Measurements from ENCODE around the gene MYL12B.
"Not testable (repeated sequence)": the region's sequence is repeated elsewhere in the genome, so short reads cannot be mapped to it uniquely, and the experiment has no call there.

Gene MYL12B

GRCh38 chr18:3297025-3297984, 35.4 kb downstream of the MYL12B start:
- DNase-seq (ENCODE audit: low read depth) = peak; percentile 71

DNA sequence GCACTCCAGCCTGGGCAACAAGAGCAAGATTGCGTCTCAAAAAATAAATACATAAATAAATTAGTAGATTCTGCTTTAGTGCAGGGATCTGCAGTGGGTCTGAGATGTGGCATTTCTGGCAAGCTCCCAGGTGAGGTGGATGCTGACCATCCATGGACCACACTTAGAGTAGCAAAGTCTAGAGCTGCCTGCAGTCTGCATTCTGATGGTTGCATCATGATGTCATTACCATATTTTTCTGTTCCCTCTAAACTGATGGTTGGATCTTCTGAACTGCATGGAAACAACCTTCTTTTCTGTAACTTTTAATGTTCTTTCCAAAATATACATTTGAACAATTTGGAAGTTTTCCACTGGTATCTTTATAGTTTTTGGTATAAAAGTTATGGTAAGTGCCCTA, 42.9 kb downstream of the MYL12B start:
- DNase-seq (ENCODE audit: low read depth) = no peak

DNA sequence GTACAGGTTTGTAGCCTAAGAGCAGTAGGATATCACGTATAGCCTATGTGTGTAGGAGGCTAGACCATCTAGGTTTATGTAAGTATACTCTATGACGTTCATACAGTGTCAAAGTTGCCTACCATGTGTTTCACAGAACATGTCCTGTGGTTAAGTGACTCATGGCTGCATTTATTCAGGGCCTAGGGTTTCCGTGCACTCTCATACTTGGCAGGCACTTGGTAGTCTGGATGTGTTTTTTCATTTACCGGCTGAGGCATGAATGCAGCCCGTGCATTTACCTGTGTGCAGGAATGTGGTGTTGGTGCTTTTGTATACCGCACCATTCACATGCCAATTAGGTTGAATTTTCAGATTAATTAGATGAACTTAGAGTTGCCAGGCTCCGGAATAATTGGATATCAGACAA, 43.4 kb downstream of the MYL12B start:
- no peak for DNase-seq (ENCODE audit: low read depth)

DNA sequence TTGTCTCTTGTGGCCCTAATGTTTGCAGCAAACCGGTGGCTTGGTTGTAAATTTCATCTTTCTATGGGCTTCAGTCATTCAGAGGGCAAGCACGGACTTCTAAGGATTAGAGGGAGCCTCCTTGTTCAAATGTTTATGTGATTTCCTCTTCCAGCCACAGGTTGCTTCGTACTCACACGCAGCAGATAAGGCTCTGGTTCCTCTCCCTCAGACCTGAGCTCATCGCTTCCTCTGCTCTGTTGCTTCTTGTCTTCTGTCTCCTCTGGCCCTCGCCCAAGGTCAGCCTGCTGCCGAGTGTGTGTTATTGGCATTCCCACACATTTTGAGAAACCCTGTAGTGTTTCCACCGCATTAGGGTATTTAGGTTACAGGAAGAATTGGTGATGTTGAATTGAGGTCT, 44.0 kb downstream of the MYL12B start:
- DNase-seq (ENCODE audit: low read depth) = no peak

DNA sequence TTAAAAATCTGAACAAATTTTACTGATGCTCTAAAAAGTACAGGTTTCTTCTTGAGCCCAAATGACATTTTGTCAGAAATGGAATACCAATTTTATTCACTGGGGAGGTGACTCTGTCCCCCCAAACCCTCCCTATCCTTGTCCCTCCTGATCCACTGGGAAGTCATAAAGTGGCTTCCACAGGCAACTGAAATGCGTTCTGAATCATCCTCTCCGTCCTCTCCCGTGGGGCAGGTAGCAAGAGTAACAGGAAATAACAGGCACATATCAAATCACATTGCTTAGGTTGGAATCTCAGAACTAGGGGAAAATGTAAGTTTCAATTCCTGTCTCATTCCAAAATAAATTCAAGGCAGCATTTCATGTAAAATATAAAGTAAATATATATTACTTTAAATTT, 44.5 kb downstream of the MYL12B start:
- no peak for DNase-seq (ENCODE audit: low read depth)

DNA sequence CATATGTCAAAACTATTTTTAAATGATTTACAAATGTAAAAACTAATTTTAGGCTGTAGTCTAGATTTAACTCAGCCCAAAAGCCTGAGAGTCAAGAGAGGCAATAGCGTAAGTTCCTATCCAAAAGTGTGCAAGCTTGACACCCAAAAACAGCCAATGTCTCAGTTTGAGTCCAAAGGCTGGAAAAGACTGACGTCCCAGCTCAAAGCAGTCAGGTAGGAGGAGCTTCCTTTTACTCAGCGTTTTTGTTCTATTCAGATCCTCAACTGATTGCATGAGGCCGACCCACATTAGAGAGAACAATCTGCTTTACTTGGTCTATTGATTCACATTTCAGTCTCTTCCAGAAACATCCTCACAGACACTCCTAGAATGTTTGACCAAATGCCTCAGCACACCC, 51.8 kb downstream of the MYL12B start:
- DNase-seq (ENCODE audit: low read depth) = no peak

DNA sequence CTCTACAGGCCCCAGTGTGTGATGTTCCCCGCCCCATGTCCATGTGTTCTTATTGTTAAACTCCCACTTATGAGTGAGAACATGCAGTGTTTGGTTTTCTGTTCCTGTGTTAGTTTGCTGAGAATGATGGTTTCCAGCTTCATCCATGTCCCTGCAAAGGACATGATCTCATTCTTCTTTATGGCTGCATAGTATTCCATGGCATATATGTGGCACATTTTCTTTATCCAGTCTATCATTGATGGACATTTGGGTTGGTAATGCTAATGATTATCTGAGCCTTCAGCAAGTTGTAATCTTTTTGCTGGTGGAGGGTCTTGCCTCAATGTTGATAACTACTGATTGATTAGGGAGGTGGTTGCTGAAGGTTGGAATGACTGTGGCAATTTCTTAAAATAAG, 53.4 kb downstream of the MYL12B start:
- not testable (repeated sequence) for DNase-seq (ENCODE audit: low read depth)

DNA sequence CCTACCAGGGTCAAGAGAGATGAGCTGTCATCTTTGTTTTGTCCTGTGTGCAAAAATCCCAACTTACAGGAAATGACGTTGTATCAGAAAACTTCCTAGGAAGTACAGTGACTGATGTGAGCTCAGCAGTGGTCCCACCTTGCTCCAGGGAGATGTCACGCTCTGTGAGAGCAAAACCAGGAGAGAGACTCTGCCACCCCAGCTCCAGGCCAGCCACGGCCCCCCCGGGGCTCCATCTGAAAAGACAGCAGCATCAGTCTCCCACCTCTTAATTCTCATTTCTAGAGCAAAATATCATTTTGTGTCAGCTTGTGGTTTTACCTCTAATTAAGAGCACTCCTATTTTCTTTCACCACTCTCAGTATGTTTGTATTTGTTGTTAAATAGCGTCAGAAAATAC, 57.5 kb downstream of the MYL12B start:
- no peak for DNase-seq (ENCODE audit: low read depth)

- no peak for DNase-seq (ENCODE audit: low read depth)
Measured at GRCh38 chr18:3319894-3320454, 58.0 kb downstream of the MYL12B start.

DNA sequence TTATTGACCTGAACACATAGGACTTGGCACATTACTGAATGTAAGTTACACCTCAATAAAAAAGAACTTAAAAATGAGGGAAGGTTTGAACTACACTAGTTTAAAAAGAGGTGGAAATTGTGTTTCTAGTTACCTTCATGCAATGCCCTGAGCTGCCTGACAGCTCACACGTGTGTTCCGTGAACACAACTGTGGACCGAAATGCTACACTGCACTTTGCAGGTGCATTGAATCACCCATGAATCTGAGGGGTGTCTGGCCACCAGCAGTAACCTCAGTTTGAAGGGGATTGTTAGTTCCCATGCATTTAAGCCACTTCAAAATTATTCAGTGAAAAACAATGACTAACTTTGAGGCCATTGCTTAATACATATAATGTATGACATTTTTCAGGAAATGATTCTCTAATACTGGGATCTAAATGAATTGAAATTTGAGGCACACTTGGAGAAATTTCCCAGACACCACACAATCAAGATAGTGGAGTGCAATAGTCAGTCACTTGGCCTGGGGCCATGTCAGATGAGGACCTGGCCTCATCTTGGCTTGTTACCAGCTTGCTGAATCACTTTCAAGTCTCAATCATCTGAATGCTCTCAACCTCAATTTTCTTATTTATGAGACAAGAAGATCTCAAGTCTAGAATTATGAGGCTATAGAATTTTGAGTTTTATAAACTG, 59.3 kb downstream of the MYL12B start:
- DNase-seq (ENCODE audit: low read depth) = no peak

DNA sequence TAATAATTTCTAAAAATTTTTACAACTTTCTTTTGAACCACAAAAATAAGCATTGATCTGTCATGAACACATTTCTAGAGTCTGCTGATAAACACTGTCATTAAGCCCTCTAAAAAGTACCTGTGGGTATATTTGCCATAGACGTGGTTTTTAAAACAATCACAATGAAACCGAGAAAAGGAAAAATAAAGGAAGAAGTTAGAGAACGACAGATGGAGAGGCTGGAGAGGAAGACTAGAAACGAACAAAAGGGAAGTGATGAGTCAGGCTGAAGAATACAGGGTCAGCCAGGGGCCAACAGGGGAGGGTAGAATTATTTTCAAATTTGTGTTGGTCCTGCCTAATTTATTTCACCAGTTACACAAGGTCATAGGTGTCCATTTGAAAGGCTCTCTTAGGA, 62.0 kb downstream of the MYL12B start:
- no peak for DNase-seq (ENCODE audit: low read depth)
